Naive B cell (primary cell): ENCODE results near the gene GARRE1. TPM values are rescaled to one million over a fixed set of nuclear protein-coding genes. Genes with fewer than 3 reads are reported as not detected.
A peak's percentile ranks its signal among the peaks of the same experiment; 100 is the strongest.
"Not testable (repeated sequence)": the region's sequence is repeated elsewhere in the genome, so short reads cannot be mapped to it uniquely, and the experiment has no call there.

ENCODE experiments used
- ATAC-seq, 2 donors: fragments of 150-1000 bp; cut with Tn5 transposase; 2 replicates each; pipeline ENCODE4 v1.10.0; 2021; ENCODE audit warnings: low read depth in 2 of 2, mild to moderate bottlenecking in 2 of 2, moderate library complexity in 2 of 2
- DNase-seq: peaks from one replicate; pipeline ENCODE4 v3.0.0; 2022
- H3K27ac Mint-ChIP-seq, 6 donors: one replicate each; pipeline ENCODE4 v1.8.0; 2020 to 2022; ENCODE audit warnings: mild to moderate bottlenecking in 6 of 6, mixed read lengths in 6 of 6, moderate library complexity in 5 of 6, inconsistent platforms in 2 of 6
- H3K27me3 Mint-ChIP-seq, 3 donors: one replicate each; pipeline ENCODE4 v1.8.0; 2021 to 2022; ENCODE audit warnings: mixed read lengths in 3 of 3, mild to moderate bottlenecking in 1 of 3
- H3K36me3 Mint-ChIP-seq, 2 donors: one replicate each; pipeline ENCODE4 v1.8.0; 2020 to 2022; ENCODE audit warnings: mixed read lengths in 2 of 2, inconsistent platforms in 1 of 2, mild to moderate bottlenecking in 1 of 2
- H3K4me1 Mint-ChIP-seq, 3 donors: one replicate each; pipeline ENCODE4 v1.8.0; 2020 to 2022; ENCODE audit warnings: mixed read lengths in 3 of 3, inconsistent platforms in 1 of 3, mild to moderate bottlenecking in 1 of 3, moderate library complexity in 1 of 3
- H3K4me3 Mint-ChIP-seq, 8 donors: one replicate each; pipeline ENCODE4 v1.8.0; 2020 to 2022; ENCODE audit warnings: mild to moderate bottlenecking in 8 of 8, mixed read lengths in 8 of 8, moderate library complexity in 8 of 8, inconsistent platforms in 2 of 8
- H3K9me3 Mint-ChIP-seq, 7 donors: one replicate each; pipeline ENCODE4 v1.8.0; 2020 to 2022; ENCODE audit warnings: mixed read lengths in 7 of 7, mild to moderate bottlenecking in 5 of 7, inconsistent platforms in 2 of 7, moderate library complexity in 1 of 7
- polyA plus RNA-seq, 6 donors: library from polyadenylated mRNA; unstranded; fragments of 300-500 nt; fragmentation: Illumina TruSeq; gene quantifications; one replicate each; pipeline ENCODE4 v1.2.3, GENCODE V29; 2021; ENCODE audit warnings: low read depth in 6 of 6

GARRE1 gene
- polyA plus RNA-seq, 6 donors from 2014 or later: 2.1 to 16.9 (median 9.4) TPM

GRCh38 chr19:34274827-34275625 lies 20.7 kb downstream of the GARRE1 start:
- Mint-ChIP-seq H3K9me3 (no peaks in the 10 kb centered on the region), H3K4me3 (peak overlapping the region in 3 of 8 donors; percentile 4 to 63 (median 22)), H3K27me3 (no peaks in the 10 kb centered on the region), H3K27ac (peak overlapping the region; percentile 43 to 98 (median 82)), H3K36me3 (no peaks in the 10 kb centered on the region), H3K4me1 (peaks cover 53 to 92% (median 71%) of the 10 kb centered on the region in 3 donors)
- DNase-seq: no peak
- no peak for ATAC-seq

GRCh38 chr19:34275705-34276104 lies 21.4 kb downstream of the GARRE1 start:
- H3K36me3 Mint-ChIP-seq: no peaks in the 10 kb centered on the region
- DNase-seq (no peak), ATAC-seq (no peak)
- no peaks in the 10 kb centered on the region for H3K27me3 Mint-ChIP-seq
- peaks cover 46 to 85% (median 64%) of the 10 kb centered on the region in 3 donors for H3K4me1 Mint-ChIP-seq
- no peaks in the 10 kb centered on the region for H3K9me3 Mint-ChIP-seq
- H3K27ac Mint-ChIP-seq: peak overlapping the region in 4 of 6 donors; percentile 9 to 90 (median 43)
- peak overlapping the region in 1 of 8 donors; percentile 4 for H3K4me3 Mint-ChIP-seq

GRCh38 chr19:34276614-34277013 lies 22.3 kb downstream of the GARRE1 start:
- ATAC-seq (peak in 1 of 2 donors; percentile 25), DNase-seq (no peak)
- no peaks in the 10 kb centered on the region for H3K27me3 Mint-ChIP-seq
- H3K4me1 Mint-ChIP-seq: peaks cover 45 to 79% (median 69%) of the 10 kb centered on the region in 3 donors
- H3K9me3 Mint-ChIP-seq: no peaks in the 10 kb centered on the region
- no peaks in the 10 kb centered on the region for H3K36me3 Mint-ChIP-seq
- H3K27ac Mint-ChIP-seq: peak overlapping the region; percentile 33 to 87 (median 70)
- H3K4me3 Mint-ChIP-seq: peak overlapping the region in 4 of 8 donors; percentile 30 to 88 (median 66)

- ATAC-seq: no peak
- H3K4me1 Mint-ChIP-seq: peaks cover 44 to 79% (median 69%) of the 10 kb centered on the region in 3 donors
- H3K27me3 Mint-ChIP-seq: no peaks in the 10 kb centered on the region
- H3K9me3 Mint-ChIP-seq: no peaks in the 10 kb centered on the region
- no peak for DNase-seq
- H3K36me3 Mint-ChIP-seq: no peaks in the 10 kb centered on the region
- peak overlapping the region; percentile 21 to 87 (median 56) for H3K27ac Mint-ChIP-seq
- H3K4me3 Mint-ChIP-seq: peak overlapping the region in 3 of 8 donors; percentile 30 to 88 (median 61)
Observed at GRCh38 chr19:34277244-34277643, 22.9 kb downstream of the GARRE1 start.

- Mint-ChIP-seq H3K4me3 (peak overlapping the region in 1 of 8 donors; percentile 30), H3K4me1 (peaks cover 45 to 77% (median 69%) of the 10 kb centered on the region in 3 donors), H3K36me3 (no peaks in the 10 kb centered on the region), H3K9me3 (no peaks in the 10 kb centered on the region), H3K27me3 (no peaks in the 10 kb centered on the region), H3K27ac (peak overlapping the region in 3 of 6 donors; percentile 34 to 59 (median 40))
- no peak for DNase-seq
- no peak for ATAC-seq
Observed at GRCh38 chr19:34278783-34279182, 24.4 kb downstream of the GARRE1 start.

GRCh38 chr19:34281444-34281843 lies 27.1 kb downstream of the GARRE1 start:
- H3K4me1 Mint-ChIP-seq: peaks cover 31 to 56% (median 50%) of the 10 kb centered on the region in 3 donors
- H3K9me3 Mint-ChIP-seq, H3K27me3 Mint-ChIP-seq, H3K36me3 Mint-ChIP-seq, ATAC-seq, DNase-seq: not testable (repeated sequence)
- peak overlapping the region in 1 of 8 donors; percentile 3 for H3K4me3 Mint-ChIP-seq
- peak overlapping the region in 2 of 6 donors; percentile 39 to 81 for H3K27ac Mint-ChIP-seq

- Mint-ChIP-seq H3K27ac (peak overlapping the region; percentile 22 to 39 (median 28)), H3K4me1 (peaks cover 26 to 47% (median 41%) of the 10 kb centered on the region in 3 donors), H3K4me3 (no peak overlapping the region), H3K27me3 (no peaks in the 10 kb centered on the region), H3K36me3 (no peaks in the 10 kb centered on the region), H3K9me3 (no peaks in the 10 kb centered on the region)
- DNase-seq: no peak
- no peak for ATAC-seq
Observed at GRCh38 chr19:34282611-34283519, 28.5 kb downstream of the GARRE1 start.

GRCh38 chr19:34284505-34284904 lies 30.2 kb downstream of the GARRE1 start:
- H3K9me3 Mint-ChIP-seq: no peaks in the 10 kb centered on the region
- no peak overlapping the region for H3K27ac Mint-ChIP-seq
- ATAC-seq (no peak), DNase-seq (no peak)
- no peaks in the 10 kb centered on the region for H3K27me3 Mint-ChIP-seq
- no peak overlapping the region for H3K4me3 Mint-ChIP-seq
- no peaks in the 10 kb centered on the region for H3K36me3 Mint-ChIP-seq
- H3K4me1 Mint-ChIP-seq: peaks cover 24 to 47% (median 40%) of the 10 kb centered on the region in 3 donors

GRCh38 chr19:34287662-34288140 lies 33.3 kb downstream of the GARRE1 start:
- peaks cover 16 to 32% (median 23%) of the 10 kb centered on the region in 3 donors for H3K4me1 Mint-ChIP-seq
- H3K27me3 Mint-ChIP-seq: no peaks in the 10 kb centered on the region
- H3K4me3 Mint-ChIP-seq: no peak overlapping the region
- DNase-seq (no peak), ATAC-seq (no peak)
- H3K36me3 Mint-ChIP-seq: peaks cover 0 to 3% of the 10 kb centered on the region in 2 donors
- H3K9me3 Mint-ChIP-seq: no peaks in the 10 kb centered on the region
- H3K27ac Mint-ChIP-seq: no peak overlapping the region

GRCh38 chr19:34288381-34288780 lies 34.0 kb downstream of the GARRE1 start:
- Mint-ChIP-seq H3K27me3 (no peaks in the 10 kb centered on the region), H3K36me3 (peaks cover 0 to 3% of the 10 kb centered on the region in 2 donors), H3K9me3 (no peaks in the 10 kb centered on the region), H3K27ac (peak overlapping the region in 4 of 6 donors; percentile 30 to 63 (median 46)), H3K4me3 (peak overlapping the region in 1 of 8 donors; percentile 8), H3K4me1 (peaks cover 10 to 28% (median 19%) of the 10 kb centered on the region in 3 donors)
- ATAC-seq (no peak), DNase-seq (no peak)

- Mint-ChIP-seq H3K27ac (no peak overlapping the region), H3K36me3 (peaks cover 0 to 3% of the 10 kb centered on the region in 2 donors), H3K9me3 (no peaks in the 10 kb centered on the region)
Observed at GRCh38 chr19:34291235-34291634, 36.9 kb downstream of the GARRE1 start.

GRCh38 chr19:34295103-34295502 lies 40.7 kb downstream of the GARRE1 start:
- peak overlapping the region in 1 of 6 donors; percentile 42 for H3K27ac Mint-ChIP-seq

More at GRCh38 chr19:34291235-34291634, 36.9 kb downstream of the GARRE1 start:
- no peaks in the 10 kb centered on the region for H3K27me3 Mint-ChIP-seq
- DNase-seq (no peak), ATAC-seq (no peak)
- no peak overlapping the region for H3K4me3 Mint-ChIP-seq
- peaks cover 12 to 29% (median 22%) of the 10 kb centered on the region in 3 donors for H3K4me1 Mint-ChIP-seq

More at GRCh38 chr19:34295103-34295502, 40.7 kb downstream of the GARRE1 start:
- ATAC-seq (no peak), DNase-seq (no peak)
- peaks cover 0 to 3% of the 10 kb centered on the region in 2 donors for H3K36me3 Mint-ChIP-seq
- H3K9me3 Mint-ChIP-seq: no peaks in the 10 kb centered on the region
- H3K27me3 Mint-ChIP-seq: no peaks in the 10 kb centered on the region
- H3K4me3 Mint-ChIP-seq: no peak overlapping the region
- peaks cover 9 to 10% (median 10%) of the 10 kb centered on the region in 3 donors for H3K4me1 Mint-ChIP-seq
